Measurements from ENCODE around the gene MSI2.

DNA sequence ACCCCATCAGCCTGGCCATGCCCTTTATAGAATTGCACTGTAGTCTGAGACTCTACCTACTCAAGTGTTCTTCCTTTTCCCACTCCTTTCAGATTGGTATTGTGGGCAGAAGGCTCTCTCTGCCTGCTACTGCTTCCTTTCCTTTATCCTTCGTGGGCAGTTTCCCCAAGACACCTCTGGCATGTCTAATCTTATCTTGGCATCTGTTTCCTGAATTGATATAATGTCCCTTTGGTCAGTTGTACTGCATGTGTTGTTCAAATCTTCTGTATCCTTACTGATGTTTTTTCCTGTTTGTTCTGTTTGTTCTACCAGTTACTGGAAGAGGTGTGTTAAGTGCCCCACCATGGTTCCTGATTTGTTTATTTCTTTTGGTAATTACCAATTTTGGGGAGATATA is 29.5 kb upstream of the MSI2 start:
- TF ChIP-seq, protein P1, sequence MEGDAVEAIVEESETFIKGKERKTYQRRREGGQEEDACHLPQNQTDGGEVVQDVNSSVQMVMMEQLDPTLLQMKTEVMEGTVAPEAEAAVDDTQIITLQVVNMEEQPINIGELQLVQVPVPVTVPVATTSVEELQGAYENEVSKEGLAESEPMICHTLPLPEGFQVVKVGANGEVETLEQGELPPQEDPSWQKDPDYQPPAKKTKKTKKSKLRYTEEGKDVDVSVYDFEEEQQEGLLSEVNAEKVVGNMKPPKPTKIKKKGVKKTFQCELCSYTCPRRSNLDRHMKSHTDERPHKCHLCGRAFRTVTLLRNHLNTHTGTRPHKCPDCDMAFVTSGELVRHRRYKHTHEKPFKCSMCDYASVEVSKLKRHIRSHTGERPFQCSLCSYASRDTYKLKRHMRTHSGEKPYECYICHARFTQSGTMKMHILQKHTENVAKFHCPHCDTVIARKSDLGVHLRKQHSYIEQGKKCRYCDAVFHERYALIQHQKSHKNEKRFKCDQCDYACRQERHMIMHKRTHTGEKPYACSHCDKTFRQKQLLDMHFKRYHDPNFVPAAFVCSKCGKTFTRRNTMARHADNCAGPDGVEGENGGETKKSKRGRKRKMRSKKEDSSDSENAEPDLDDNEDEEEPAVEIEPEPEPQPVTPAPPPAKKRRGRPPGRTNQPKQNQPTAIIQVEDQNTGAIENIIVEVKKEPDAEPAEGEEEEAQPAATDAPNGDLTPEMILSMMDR (IDR thresholded peaks at IDR 0.05; ENCODE audit: low read depth, low read length, poor library complexity, severe bottlenecking) = no peak
- TF ChIP-seq EZH2phosphoT487 (IDR thresholded peaks at IDR 0.05; ENCODE audit: borderline replicate concordance, low read length) = no peak

Data from DOHH2 (cell line).